Endothelial cell of umbilical vein (primary cell): ENCODE results near the gene CDT1.

Experiments
- CTCF ChIP-seq, 2 donors: IDR thresholded peaks; 1 replicate in 1 of 2; 2 replicates in 1 of 2; pipeline ENCODE4 v1.5.1; 2011; ENCODE audit warnings: low read length in 2 of 2, mild to moderate bottlenecking in 2 of 2, moderate library complexity in 2 of 2, control low read depth in 1 of 2, inconsistent platforms in 1 of 2, low read depth in 1 of 2; ENCODE audit not compliant: insufficient read depth in 1 of 2; ENCODE audit errors: extremely low read depth in 1 of 2
- GATA2 ChIP-seq: IDR thresholded peaks from 2 replicates; pipeline ENCODE4 v1.7.0; 2011; ENCODE audit warnings: low read depth, mild to moderate bottlenecking, moderate library complexity, mixed read lengths, low read length; ENCODE audit not compliant: insufficient read length, insufficient read depth
- MAX ChIP-seq: IDR thresholded peaks from 2 replicates; pipeline ENCODE4 v1.6.1; 2011; ENCODE audit not compliant: insufficient read depth, insufficient read length
- MYC ChIP-seq: IDR thresholded peaks from one replicate; pipeline ENCODE4 v1.6.1; 2011; ENCODE audit warnings: mild to moderate bottlenecking, low read depth, low read length
- POLR2A ChIP-seq: IDR thresholded peaks from 2 replicates; pipeline ENCODE4 v1.6.1; 2012; ENCODE audit warnings: low read depth, mild to moderate bottlenecking, control low read depth, low read length

GRCh38 chr16:88841521-88842307 is 38.1 kb downstream of the CDT1 start:
- TF ChIP-seq CTCF (IDR thresholded peaks at IDR 0.05; ENCODE audit: extremely low read depth in 1 of 2, insufficient read depth in 1 of 2, low read depth in 1 of 2, low read length in 2 of 2) = no peak
- TF ChIP-seq GATA2 = no peak
- no peak for TF ChIP-seq MAX
- TF ChIP-seq POLR2A = no peak
- no peak for TF ChIP-seq MYC
